Gastroesophageal sphincter (tissue), 3 donors: Measurements from ENCODE around the gene ITGAE.

Source experiments
- CTCF ChIP-seq, 4 experiments: fragments of 200-600 bp in 2 of 4; fragments of 450-650 bp in 2 of 4; sonication (generic) in 1 of 4; IDR thresholded peaks; one replicate each; pipeline ENCODE4 v1.5.1; 2017 to 2019; ENCODE audit warnings: antibody characterized with exemption in 4 of 4, mild to moderate bottlenecking in 2 of 4, moderate library complexity in 2 of 4
- POLR2AphosphoS5 ChIP-seq: sonication (generic); formaldehyde crosslinking; IDR thresholded peaks from one replicate; pipeline ENCODE4 v1.6.1; 2017; ENCODE audit warnings: antibody characterized with exemption

- TF ChIP-seq CTCF (IDR thresholded peaks at IDR 0.05) (no peak), POLR2AphosphoS5 (no peak)
Measured at GRCh38 chr17:3739422-3740124, 61.4 kb downstream of the ITGAE start.
